Measurements from ENCODE around the gene CCL5. TPM values are rescaled to one million over a fixed set of nuclear protein-coding genes. Genes with fewer than 3 reads are reported as not detected.

The CCL5 gene
- total and polyA plus RNA-seq, 2 experiments from 2014 or later, result not detected

GRCh38 chr17:35856603-35857002 is 23.6 kb downstream of the CCL5 start (continued):
- TF ChIP-seq ZNF462 (CRISPR knock-in tag; IDR thresholded peaks at IDR 0.05) (no peak), JUNB (IDR thresholded peaks at IDR 0.05; ENCODE audit: unreplicated experiment) (no peak)

GRCh38 chr17:35855965-35856364 is 24.2 kb downstream of the CCL5 start:
- H3K27me3 ChIP-seq (ENCODE audit: insufficient read depth), result no peaks in the 10 kb centered on the region
- no peaks in the 10 kb centered on the region for H3K9me3 Mint-ChIP-seq
- H3K27ac Mint-ChIP-seq, result no peak overlapping the region; the same call in 1 of the 2 replicates
- H3F3A ChIP-seq (replicated peaks; ENCODE audit: low read depth), result no peaks in the 10 kb centered on the region
- ATAC-seq, result no peak
- H3K4me2 ChIP-seq, result no peak overlapping the region
- H3K4me3 Mint-ChIP-seq, result no peak overlapping the region
- no peak overlapping the region for H3K4me3 ChIP-seq
- H2AFZ ChIP-seq, result no peak overlapping the region
- H3K4me1 Mint-ChIP-seq, result peaks cover 8% of the 10 kb centered on the region
- H3K9me2 ChIP-seq (ENCODE audit: insufficient read depth), result no peaks in the 10 kb centered on the region
- H3K36me3 ChIP-seq (ENCODE audit: insufficient read depth), result no peaks in the 10 kb centered on the region; the same call in 1 of the 2 replicates
- H4K20me1 ChIP-seq (replicated peaks; ENCODE audit: insufficient read depth), result no peaks in the 10 kb centered on the region; the same call in 1 of the 2 replicates
- no peaks in the 10 kb centered on the region for H3K79me2 ChIP-seq (replicated peaks; ENCODE audit: insufficient read depth)
- no peaks in the 10 kb centered on the region for H3K4me1 ChIP-seq (ENCODE audit: insufficient read depth)
- DNase-seq (ENCODE audit: low spot score), result no peak
- no peak overlapping the region for H3K27ac ChIP-seq (ENCODE audit: low read depth)
- H3K36me3 Mint-ChIP-seq (ENCODE audit: low read depth), result peaks cover 8% of the 10 kb centered on the region
- peaks cover 4% of the 10 kb centered on the region for H3K27me3 Mint-ChIP-seq (ENCODE audit: insufficient read depth, low read depth, poor library complexity)
- TF ChIP-seq REST (IDR thresholded peaks at IDR 0.05; ENCODE audit: unreplicated experiment) (no peak), ZNF462 (CRISPR knock-in tag; IDR thresholded peaks at IDR 0.05) (no peak), NANOG (IDR thresholded peaks at IDR 0.05; ENCODE audit: borderline replicate concordance) (no peak), CREB1 (CRISPR knock-in tag; IDR thresholded peaks at IDR 0.05; ENCODE audit: low read depth) (no peak), EZH2phosphoT487 (IDR thresholded peaks at IDR 0.05; ENCODE audit: unreplicated experiment) (no peak)

All from GM23338 (cell line).